ENCODE results near the gene CCDC102A. TPM values are rescaled to one million over a fixed set of nuclear protein-coding genes. Genes with fewer than 3 reads are reported as not detected.
A peak's percentile ranks its signal among the peaks of the same experiment; 100 is the strongest.

Gene CCDC102A
- total and polyA plus RNA-seq, 2 donors: 6.8 to 8.7 TPM

DNA sequence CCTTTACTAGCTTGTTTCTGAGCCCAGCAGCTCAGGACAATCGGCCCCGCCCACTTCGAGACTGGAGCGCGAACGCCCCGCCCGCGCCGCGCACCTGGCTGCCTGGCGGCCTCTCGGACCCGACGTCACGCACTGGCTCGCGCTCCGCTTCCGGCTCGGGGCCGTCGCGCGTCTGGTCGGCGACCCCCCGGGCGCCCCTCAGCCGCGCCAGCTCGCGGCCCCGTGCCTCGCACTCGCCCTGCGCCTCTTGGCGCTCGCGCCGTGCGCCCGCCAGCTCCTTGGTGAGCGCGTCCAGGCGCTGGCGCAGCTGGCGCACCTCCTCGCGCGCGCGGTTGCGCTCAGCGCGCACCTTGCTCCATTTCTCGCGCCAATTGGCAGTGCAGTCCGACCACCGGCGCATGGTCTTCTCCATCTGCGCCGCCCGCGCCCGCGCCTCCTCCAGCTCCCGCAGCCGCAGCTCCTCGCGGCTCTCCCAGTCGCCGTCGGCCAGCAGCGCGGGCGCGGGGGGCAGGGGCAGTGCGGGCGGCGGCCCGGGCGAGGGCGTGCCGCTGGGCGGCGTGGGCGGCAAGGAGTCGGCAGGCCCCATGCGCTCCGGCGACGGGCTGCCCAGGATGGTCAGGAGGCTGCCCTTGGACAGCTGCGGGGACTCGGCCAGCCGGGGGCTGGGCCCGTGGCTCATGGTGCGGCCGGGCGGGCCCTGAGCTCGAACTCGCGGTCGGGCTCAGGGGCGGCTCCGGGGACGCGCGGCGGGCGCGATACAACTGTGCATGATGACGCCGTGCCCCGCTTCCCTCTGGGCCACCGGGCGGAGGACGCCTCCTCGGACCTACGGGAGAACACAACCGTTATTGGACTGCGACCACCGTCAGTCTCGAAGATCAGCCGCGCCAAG lies 7.6 kb downstream of the CCDC102A start:
- DNase-seq (ENCODE audit: low read depth in 6 of 9, low spot score in 9 of 9): no peak
- WGBS: 93% methylated on average over 126 of the region's 126 CpGs
- Histone ChIP-seq H3K36me3 (ENCODE audit: control insufficient read depth in 2 of 2, insufficient read depth in 2 of 2, low read length in 1 of 2) (peaks cover 9 to 14% of the 10 kb centered on the region in 2 donors), H3K27me3 (ENCODE audit: control insufficient read depth in 2 of 2, insufficient read depth in 1 of 2, low read length in 1 of 2) (no peaks in the 10 kb centered on the region), H3K27ac (ENCODE audit: low read depth in 1 of 2, low read length in 1 of 2) (peak overlapping the region in 1 of 2 donors; percentile 93), H3K4me1 (ENCODE audit: control insufficient read depth in 2 of 2, insufficient read depth in 2 of 2, low read length in 2 of 2) (peaks cover 39 to 46% of the 10 kb centered on the region in 2 donors), H3K4me3 (ENCODE audit: low read length in 2 of 2) (peak overlapping the region in 1 of 2 donors; percentile 9), H3K9me3 (ENCODE audit: control insufficient read depth in 2 of 2, insufficient read depth in 1 of 2, low read length in 1 of 2) (no peaks in the 10 kb centered on the region)

DNA sequence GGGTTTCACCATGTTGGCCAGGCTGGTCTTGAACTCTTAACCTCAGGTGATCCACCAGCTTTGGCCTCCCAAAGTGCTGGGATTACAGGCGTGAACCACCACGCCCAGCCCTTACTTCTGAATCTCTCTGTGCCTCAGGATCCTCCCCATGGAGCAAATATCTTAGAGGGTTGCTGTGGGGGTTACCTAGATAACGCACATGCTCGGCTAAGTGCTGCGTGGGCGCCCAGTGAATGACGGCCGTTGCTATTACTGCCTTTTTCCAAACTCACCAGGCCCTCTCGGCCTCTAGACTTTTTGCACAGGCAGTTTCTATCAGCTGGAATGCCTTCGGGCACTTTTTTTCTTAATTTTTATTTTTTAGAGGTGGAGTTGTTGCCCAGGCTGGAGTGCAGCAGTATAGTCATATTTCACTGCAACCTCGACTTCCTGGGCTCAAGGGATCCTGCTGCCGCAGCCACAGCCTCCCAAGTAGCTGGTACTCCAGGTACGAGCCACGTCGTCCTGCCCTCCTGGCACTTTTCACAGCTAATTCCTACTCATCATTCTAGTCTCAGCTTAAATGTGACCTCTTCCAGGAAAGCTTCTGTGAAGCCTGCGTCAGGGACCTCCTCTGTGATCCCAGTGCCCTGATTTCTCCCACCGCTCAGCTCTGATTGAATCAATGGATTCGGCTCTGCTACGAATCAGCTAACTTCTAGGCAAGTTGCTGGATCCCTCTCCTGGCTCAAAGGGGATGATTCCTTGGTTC lies 8.6 kb downstream of the CCDC102A start:
- WGBS: 98% methylated on average over 19 of the region's 19 CpGs
- H3K9me3 ChIP-seq (ENCODE audit: control insufficient read depth in 2 of 2, insufficient read depth in 1 of 2, low read length in 1 of 2): no peaks in the 10 kb centered on the region
- no peak for DNase-seq (ENCODE audit: low read depth in 6 of 9, low spot score in 9 of 9)
- H3K27ac ChIP-seq (ENCODE audit: low read depth in 1 of 2, low read length in 1 of 2): no peak overlapping the region
- H3K4me3 ChIP-seq (ENCODE audit: low read length in 2 of 2): no peak overlapping the region
- no peaks in the 10 kb centered on the region for H3K27me3 ChIP-seq (ENCODE audit: control insufficient read depth in 2 of 2, insufficient read depth in 1 of 2, low read length in 1 of 2)
- H3K4me1 ChIP-seq (ENCODE audit: control insufficient read depth in 2 of 2, insufficient read depth in 2 of 2, low read length in 2 of 2): peaks cover 32 to 41% of the 10 kb centered on the region in 2 donors
- H3K36me3 ChIP-seq (ENCODE audit: control insufficient read depth in 2 of 2, insufficient read depth in 2 of 2, low read length in 1 of 2): peaks cover 9 to 14% of the 10 kb centered on the region in 2 donors

- Histone ChIP-seq H3K4me3 (ENCODE audit: low read length in 2 of 2) (no peak overlapping the region), H3K9me3 (ENCODE audit: control insufficient read depth in 2 of 2, insufficient read depth in 1 of 2, low read length in 1 of 2) (no peaks in the 10 kb centered on the region), H3K4me1 (ENCODE audit: control insufficient read depth in 2 of 2, insufficient read depth in 2 of 2, low read length in 2 of 2) (peaks cover 24 to 41% of the 10 kb centered on the region in 2 donors), H3K36me3 (ENCODE audit: control insufficient read depth in 2 of 2, insufficient read depth in 2 of 2, low read length in 1 of 2) (peaks cover 9 to 14% of the 10 kb centered on the region in 2 donors), H3K27me3 (ENCODE audit: control insufficient read depth in 2 of 2, insufficient read depth in 1 of 2, low read length in 1 of 2) (no peaks in the 10 kb centered on the region), H3K27ac (ENCODE audit: low read depth in 1 of 2, low read length in 1 of 2) (no peak overlapping the region)
- no peak for DNase-seq (ENCODE audit: low read depth in 6 of 9, low spot score in 9 of 9)
- 98% methylated on average over 4 of the region's 4 CpGs for WGBS
Observed at GRCh38 chr16:57527027-57527426, 9.3 kb downstream of the CCDC102A start.

GRCh38 chr16:57526498-57526897 lies 9.9 kb downstream of the CCDC102A start:
- 99% methylated on average over 6 of the region's 6 CpGs for WGBS

DNA sequence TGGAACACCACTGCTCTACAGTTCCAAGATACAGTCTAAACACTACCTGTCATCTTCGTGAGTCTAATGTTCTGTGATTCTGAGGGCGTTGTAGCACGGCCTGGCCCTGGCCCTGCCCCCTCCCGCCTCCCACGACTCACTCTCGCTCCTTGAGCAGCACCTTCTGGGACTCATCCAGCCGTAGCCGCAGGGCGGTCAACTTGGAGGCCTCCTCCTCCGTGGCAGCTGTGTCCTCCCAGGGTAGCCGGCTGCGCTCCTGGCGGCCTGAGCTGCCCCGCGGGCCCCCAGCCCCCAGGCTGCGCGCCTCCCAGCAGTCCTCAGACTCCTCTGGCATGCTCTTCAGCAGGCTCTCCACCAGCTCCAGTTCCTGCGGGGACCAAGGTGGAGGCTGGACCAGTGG lies 10.6 kb downstream of the CCDC102A start:
- 97% methylated on average over 18 of the region's 18 CpGs for WGBS
- H3K36me3 ChIP-seq (ENCODE audit: control insufficient read depth in 2 of 2, insufficient read depth in 2 of 2, low read length in 1 of 2): peaks cover 9 to 14% of the 10 kb centered on the region in 2 donors
- no peaks in the 10 kb centered on the region for H3K27me3 ChIP-seq (ENCODE audit: control insufficient read depth in 2 of 2, insufficient read depth in 1 of 2, low read length in 1 of 2)
- no peaks in the 10 kb centered on the region for H3K9me3 ChIP-seq (ENCODE audit: control insufficient read depth in 2 of 2, insufficient read depth in 1 of 2, low read length in 1 of 2)
- no peak for DNase-seq (ENCODE audit: low read depth in 6 of 9, low spot score in 9 of 9)
- H3K27ac ChIP-seq (ENCODE audit: low read depth in 1 of 2, low read length in 1 of 2): no peak overlapping the region
- peaks cover 13 to 29% of the 10 kb centered on the region in 2 donors for H3K4me1 ChIP-seq (ENCODE audit: control insufficient read depth in 2 of 2, insufficient read depth in 2 of 2, low read length in 2 of 2)
- H3K4me3 ChIP-seq (ENCODE audit: low read length in 2 of 2): no peak overlapping the region

More at GRCh38 chr16:57526498-57526897, 9.9 kb downstream of the CCDC102A start:
- Histone ChIP-seq H3K4me1 (ENCODE audit: control insufficient read depth in 2 of 2, insufficient read depth in 2 of 2, low read length in 2 of 2) (peaks cover 19 to 36% of the 10 kb centered on the region in 2 donors), H3K27me3 (ENCODE audit: control insufficient read depth in 2 of 2, insufficient read depth in 1 of 2, low read length in 1 of 2) (no peaks in the 10 kb centered on the region), H3K4me3 (ENCODE audit: low read length in 2 of 2) (no peak overlapping the region), H3K27ac (ENCODE audit: low read depth in 1 of 2, low read length in 1 of 2) (no peak overlapping the region), H3K36me3 (ENCODE audit: control insufficient read depth in 2 of 2, insufficient read depth in 2 of 2, low read length in 1 of 2) (peaks cover 9 to 14% of the 10 kb centered on the region in 2 donors), H3K9me3 (ENCODE audit: control insufficient read depth in 2 of 2, insufficient read depth in 1 of 2, low read length in 1 of 2) (no peaks in the 10 kb centered on the region)
- DNase-seq (ENCODE audit: low read depth in 6 of 9, low spot score in 9 of 9): no peak

DNA sequence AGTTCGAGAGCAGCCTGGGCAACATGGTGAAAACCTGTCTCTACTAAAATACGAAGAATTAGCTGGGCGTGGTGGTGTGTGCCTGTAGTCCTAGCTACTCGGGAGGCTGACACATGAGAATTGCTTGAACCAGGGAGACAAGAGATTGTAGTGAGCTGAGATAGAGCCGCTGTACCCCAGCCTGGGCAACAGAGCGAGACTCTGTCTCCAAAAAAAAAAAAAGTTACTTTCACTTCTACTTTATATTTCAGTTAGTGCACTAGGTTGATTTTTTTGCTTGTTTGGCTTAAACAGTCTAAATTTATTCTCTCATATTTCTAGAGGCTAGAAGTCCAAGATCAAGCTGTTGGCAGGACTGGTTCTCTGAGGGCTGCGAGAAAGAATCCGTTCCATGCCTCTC lies 13.4 kb downstream of the CCDC102A start:
- 96% methylated on average over 8 of the region's 8 CpGs for WGBS
- DNase-seq (ENCODE audit: low read depth in 6 of 9, low spot score in 9 of 9): no peak

DNA sequence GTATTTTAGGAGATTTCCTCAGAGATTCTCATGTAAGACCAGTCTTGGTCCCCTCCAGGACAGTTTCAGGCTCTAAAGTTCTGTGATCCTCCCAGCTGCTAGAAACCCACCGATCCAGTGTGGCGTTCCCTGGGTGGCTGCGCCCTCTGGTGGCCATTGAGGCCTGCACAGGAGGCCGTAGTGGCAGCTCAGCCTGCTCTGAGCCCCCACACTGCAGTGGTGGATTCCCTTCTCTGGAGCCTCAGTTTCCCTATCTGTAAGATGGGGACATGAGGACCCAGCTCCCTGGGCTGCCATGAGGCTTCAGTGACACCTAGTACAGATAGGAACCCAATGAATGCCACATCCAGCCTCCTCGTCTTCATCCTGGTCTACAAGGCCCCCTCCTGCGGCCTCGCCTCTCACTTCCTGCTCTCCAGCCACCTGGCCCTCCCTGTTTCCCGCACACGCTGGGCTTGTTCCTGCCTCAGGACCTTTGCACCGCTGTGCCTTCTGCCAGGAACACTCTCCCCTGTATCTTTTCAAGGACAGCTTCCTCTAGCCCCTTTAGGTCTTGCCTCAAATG lies 16.5 kb downstream of the CCDC102A start:
- WGBS: 36% methylated on average over 10 of the region's 10 CpGs
- H3K9me3 ChIP-seq (ENCODE audit: control insufficient read depth in 2 of 2, insufficient read depth in 1 of 2, low read length in 1 of 2): no peaks in the 10 kb centered on the region
- no peak overlapping the region for H3K27ac ChIP-seq (ENCODE audit: low read depth in 1 of 2, low read length in 1 of 2)
- no peaks in the 10 kb centered on the region for H3K27me3 ChIP-seq (ENCODE audit: control insufficient read depth in 2 of 2, insufficient read depth in 1 of 2, low read length in 1 of 2)
- DNase-seq (ENCODE audit: low read depth in 6 of 9, low spot score in 9 of 9): peak in 5 of 9 donors; percentile 58 to 88 (median 77)
- H3K36me3 ChIP-seq (ENCODE audit: control insufficient read depth in 2 of 2, insufficient read depth in 2 of 2, low read length in 1 of 2): peaks cover 12 to 19% of the 10 kb centered on the region in 2 donors
- peaks cover 0 to 15% of the 10 kb centered on the region in 2 donors for H3K4me1 ChIP-seq (ENCODE audit: control insufficient read depth in 2 of 2, insufficient read depth in 2 of 2, low read length in 2 of 2)
- H3K4me3 ChIP-seq (ENCODE audit: low read length in 2 of 2): no peak overlapping the region

More for the DNA sequence above, 13.4 kb downstream of the CCDC102A start:
- no peak overlapping the region for H3K27ac ChIP-seq (ENCODE audit: low read depth in 1 of 2, low read length in 1 of 2)
- H3K9me3 ChIP-seq (ENCODE audit: control insufficient read depth in 2 of 2, insufficient read depth in 1 of 2, low read length in 1 of 2): no peaks in the 10 kb centered on the region
- no peaks in the 10 kb centered on the region for H3K27me3 ChIP-seq (ENCODE audit: control insufficient read depth in 2 of 2, insufficient read depth in 1 of 2, low read length in 1 of 2)
- H3K4me3 ChIP-seq (ENCODE audit: low read length in 2 of 2): no peak overlapping the region
- peaks cover 0 to 15% of the 10 kb centered on the region in 2 donors for H3K4me1 ChIP-seq (ENCODE audit: control insufficient read depth in 2 of 2, insufficient read depth in 2 of 2, low read length in 2 of 2)
- H3K36me3 ChIP-seq (ENCODE audit: control insufficient read depth in 2 of 2, insufficient read depth in 2 of 2, low read length in 1 of 2): peaks cover 9 to 14% of the 10 kb centered on the region in 2 donors

DNA sequence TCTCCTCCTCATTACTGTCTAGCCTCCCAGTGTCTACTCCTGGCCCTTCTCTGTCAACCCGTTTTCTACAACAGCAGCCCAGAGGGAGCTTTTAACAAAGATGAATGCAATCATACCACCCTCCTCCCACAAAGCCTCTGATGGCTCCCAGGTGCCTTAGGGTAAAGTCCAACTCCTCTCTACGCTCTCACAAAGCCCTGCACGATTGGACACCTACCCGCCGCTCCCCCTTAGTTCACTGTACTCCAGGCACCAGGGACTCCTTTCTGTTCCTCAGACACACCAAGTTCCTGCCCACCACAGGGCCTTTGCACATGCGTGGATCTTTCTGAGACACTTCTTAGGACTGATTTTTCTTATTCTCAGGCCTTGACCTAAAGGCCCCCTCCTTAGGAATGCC lies 17.4 kb downstream of the CCDC102A start:
- H3K36me3 ChIP-seq (ENCODE audit: control insufficient read depth in 2 of 2, insufficient read depth in 2 of 2, low read length in 1 of 2): peaks cover 16 to 20% of the 10 kb centered on the region in 2 donors

More for the DNA sequence above, 17.4 kb downstream of the CCDC102A start:
- 98% methylated on average over 6 of the region's 6 CpGs for WGBS
- no peaks in the 10 kb centered on the region for H3K9me3 ChIP-seq (ENCODE audit: control insufficient read depth in 2 of 2, insufficient read depth in 1 of 2, low read length in 1 of 2)
- DNase-seq (ENCODE audit: low read depth in 6 of 9, low spot score in 9 of 9): no peak
- no peaks in the 10 kb centered on the region for H3K27me3 ChIP-seq (ENCODE audit: control insufficient read depth in 2 of 2, insufficient read depth in 1 of 2, low read length in 1 of 2)
- H3K4me1 ChIP-seq (ENCODE audit: control insufficient read depth in 2 of 2, insufficient read depth in 2 of 2, low read length in 2 of 2): peaks cover 0 to 15% of the 10 kb centered on the region in 2 donors
- H3K4me3 ChIP-seq (ENCODE audit: low read length in 2 of 2): no peak overlapping the region
- no peak overlapping the region for H3K27ac ChIP-seq (ENCODE audit: low read depth in 1 of 2, low read length in 1 of 2)

Data from thymus (tissue), 11 donors.